Ascending aorta (tissue), 2 donors: ENCODE results near the gene GRID2. TPM values are rescaled to one million over a fixed set of nuclear protein-coding genes. Genes with fewer than 3 reads are reported as not detected.

ENCODE experiments used
- DNase-seq, 2 donors: peaks; one replicate each; pipeline ENCODE4 v3.0.0-alpha.2; 2019; ENCODE audit warnings: low spot score in 2 of 2
- H3K27ac ChIP-seq, 2 donors: fragments of 200-600 bp; sonication (generic); one replicate each; pipeline ENCODE4 v1.5.1; 2016 to 2017; ENCODE audit warnings: mild to moderate bottlenecking in 1 of 2
- H3K27me3 ChIP-seq: fragments of 200-600 bp; sonication (generic); one replicate; pipeline ENCODE4 v1.5.1; 2017
- H3K36me3 ChIP-seq, 2 donors: fragments of 200-600 bp; sonication (generic); one replicate each; pipeline ENCODE4 v1.5.1; 2016
- H3K4me1 ChIP-seq, 2 donors: fragments of 200-600 bp; sonication (generic); one replicate each; pipeline ENCODE4 v1.5.1; 2016 to 2017; ENCODE audit warnings: mild to moderate bottlenecking in 1 of 2
- H3K4me3 ChIP-seq, 2 donors: fragments of 200-600 bp; sonication (generic); one replicate each; pipeline ENCODE4 v1.5.1; 2016 to 2017; ENCODE audit warnings: mild to moderate bottlenecking in 1 of 2
- H3K9me3 ChIP-seq, 2 donors: fragments of 200-600 bp; sonication (generic); one replicate each; pipeline ENCODE4 v1.5.1; 2016
- CTCF ChIP-seq, 3 experiments: fragments of 200-600 bp in 2 of 3; fragments of 450-650 bp in 1 of 3; sonication (generic) in 2 of 3; IDR thresholded peaks; one replicate each; pipeline ENCODE4 v1.5.1; 2016 to 2019; ENCODE audit warnings: antibody characterized with exemption in 3 of 3, mild to moderate bottlenecking in 1 of 3, moderate library complexity in 1 of 3
- intact Hi-C: fragments of 100-400 bp; cut with DNase I; formaldehyde crosslinking; loops from one replicate; pipeline ENCODE4 v1.15.1; 2023
- total RNA-seq: library from RNA; depleted of rRNA; stranded (reverse); fragments of >200 nt; gene quantifications from one replicate; pipeline ENCODE4 v1.1.0, GENCODE V29; 2016

The GRID2 gene
- total RNA-seq, 1 donor from 2014 or later, result not detected

DNA sequence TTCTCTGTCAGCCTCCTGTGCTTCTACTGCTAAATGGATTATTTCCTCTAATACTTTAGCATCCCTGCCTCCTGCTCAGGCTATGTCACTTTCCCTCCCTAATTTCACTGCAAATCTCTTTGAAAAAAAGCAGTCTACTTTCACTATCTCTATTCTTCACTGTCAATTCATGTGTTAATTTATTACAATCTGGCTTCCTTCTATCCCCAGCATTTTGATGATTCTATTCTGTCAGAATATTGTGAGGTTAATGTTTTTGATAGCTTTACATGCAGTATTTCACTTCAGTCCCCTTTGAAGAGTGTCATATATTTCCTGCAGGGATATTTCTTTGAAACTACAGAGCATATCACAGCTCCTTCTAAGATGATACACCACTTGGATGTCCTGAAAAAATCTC, 203.2 kb downstream of the GRID2 start:
- Histone ChIP-seq H3K27ac (no peak overlapping the region), H3K36me3 (no peaks in the 10 kb centered on the region), H3K4me3 (no peak overlapping the region), H3K4me1 (no peaks in the 10 kb centered on the region), H3K27me3 (no peaks in the 10 kb centered on the region), H3K9me3 (no peaks in the 10 kb centered on the region)
- intact Hi-C loops, result no loop called here
- no peak for TF ChIP-seq CTCF (IDR thresholded peaks at IDR 0.05)
- DNase-seq, result no peak

DNA sequence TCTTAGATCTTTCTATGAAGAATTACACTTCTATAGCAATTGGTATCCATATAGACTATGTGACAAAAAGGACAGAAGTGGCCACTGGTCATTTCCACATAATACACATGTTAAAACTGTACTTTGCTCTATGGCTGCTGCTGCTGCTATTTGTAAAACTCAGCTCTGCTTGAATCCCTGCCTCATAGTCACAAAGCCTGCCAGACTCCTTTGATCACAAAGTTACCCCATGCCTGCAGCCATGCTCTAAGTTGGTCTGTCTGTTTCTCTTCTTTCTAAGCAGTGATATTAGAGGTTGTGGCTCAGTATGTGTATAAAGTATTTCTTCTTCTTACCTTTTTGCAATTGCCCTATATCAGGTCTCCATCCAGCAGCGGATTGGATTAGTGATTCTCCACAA, 210.9 kb downstream of the GRID2 start:
- H3K9me3 ChIP-seq, result no peaks in the 10 kb centered on the region
- TF ChIP-seq CTCF (IDR thresholded peaks at IDR 0.05), result no peak
- H3K4me1 ChIP-seq, result no peaks in the 10 kb centered on the region
- H3K4me3 ChIP-seq, result no peak overlapping the region
- no peak overlapping the region for H3K27ac ChIP-seq
- H3K36me3 ChIP-seq, result no peaks in the 10 kb centered on the region
- intact Hi-C loops, result no loop called here
- no peaks in the 10 kb centered on the region for H3K27me3 ChIP-seq
- no peak for DNase-seq

DNA sequence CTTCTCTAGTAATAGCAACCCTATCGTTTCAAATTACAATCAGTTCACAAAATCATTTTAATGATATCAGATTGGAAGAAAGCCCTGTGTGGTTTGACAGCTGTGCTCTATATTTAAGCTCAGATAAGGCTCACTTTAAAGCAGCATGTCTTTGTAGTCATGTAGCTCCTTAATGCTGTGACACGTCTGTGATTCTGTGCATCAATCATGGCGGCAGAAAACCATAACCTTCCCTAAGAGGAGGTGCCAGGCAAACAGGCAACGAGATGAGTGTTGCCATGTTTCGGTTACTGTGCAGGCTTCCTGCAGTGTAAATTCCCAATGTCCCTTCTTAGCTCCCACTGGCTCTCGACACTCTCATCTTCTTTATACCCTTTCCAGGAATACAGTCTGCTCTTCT, 212.7 kb downstream of the GRID2 start:
- no peaks in the 10 kb centered on the region for H3K4me1 ChIP-seq
- no peak overlapping the region for H3K4me3 ChIP-seq
- H3K9me3 ChIP-seq, result no peaks in the 10 kb centered on the region
- intact Hi-C loops, result no loop called here
- H3K36me3 ChIP-seq, result no peaks in the 10 kb centered on the region
- DNase-seq, result no peak
- no peak overlapping the region for H3K27ac ChIP-seq
- no peaks in the 10 kb centered on the region for H3K27me3 ChIP-seq
- no peak for TF ChIP-seq CTCF (IDR thresholded peaks at IDR 0.05)

DNA sequence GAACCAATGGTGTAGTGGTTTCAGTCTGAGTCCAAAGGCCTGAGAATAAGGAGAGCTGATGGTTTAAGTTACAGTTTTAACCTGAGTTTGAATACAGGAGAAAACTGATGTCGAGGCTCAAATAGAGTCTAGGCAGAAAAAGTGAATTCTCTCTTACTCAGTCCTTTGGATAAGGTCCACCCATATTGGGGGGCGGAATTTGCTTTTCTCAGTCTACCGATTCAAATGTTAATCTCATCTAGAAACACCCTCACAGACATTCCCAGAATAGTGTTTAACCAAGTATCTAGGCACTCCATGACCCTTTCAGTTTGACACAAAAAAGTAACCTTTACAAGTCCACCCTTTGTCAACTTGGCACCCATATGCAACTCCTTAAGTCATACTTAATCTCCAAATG, 216.0 kb downstream of the GRID2 start:
- H3K4me1 ChIP-seq, result no peaks in the 10 kb centered on the region
- intact Hi-C loops, result no loop called here
- TF ChIP-seq CTCF (IDR thresholded peaks at IDR 0.05), result no peak
- no peak overlapping the region for H3K4me3 ChIP-seq
- H3K27me3 ChIP-seq, result no peaks in the 10 kb centered on the region
- DNase-seq, result no peak
- H3K9me3 ChIP-seq, result no peaks in the 10 kb centered on the region
- no peaks in the 10 kb centered on the region for H3K36me3 ChIP-seq
- H3K27ac ChIP-seq, result no peak overlapping the region

- intact Hi-C loops, result no loop called here
- DNase-seq, result no peak
Observed at GRCh38 chr4:92520563-92520962, 216.8 kb downstream of the GRID2 start.

More at GRCh38 chr4:92520563-92520962, 216.8 kb downstream of the GRID2 start:
- TF ChIP-seq CTCF (IDR thresholded peaks at IDR 0.05), result no peak
- no peak overlapping the region for H3K27ac ChIP-seq
- no peaks in the 10 kb centered on the region for H3K9me3 ChIP-seq
- H3K4me3 ChIP-seq, result no peak overlapping the region
- no peaks in the 10 kb centered on the region for H3K36me3 ChIP-seq
- no peaks in the 10 kb centered on the region for H3K27me3 ChIP-seq
- no peaks in the 10 kb centered on the region for H3K4me1 ChIP-seq
